ENCODE results near the gene RBPJ. TPM values are rescaled to one million over a fixed set of nuclear protein-coding genes. Genes with fewer than 3 reads are reported as not detected.

RBPJ gene
- total and polyA plus RNA-seq, 2 of the 8 experiments (the other 6 are each of a cell fraction or from before 2014, with no cell fraction given) = 65.5 to 217 TPM

GRCh38 chr4:26386386-26386785 is 65.6 kb downstream of the RBPJ start:
- Histone ChIP-seq H4K91ac (replicated peaks; ENCODE audit: insufficient read length, low read length) (no peak overlapping the region), H2BK120ac (replicated peaks; ENCODE audit: low read depth, low read length) (no peak overlapping the region), H3K18ac (ENCODE audit: extremely low read depth, low read length) (no peak overlapping the region), H2BK5ac (ENCODE audit: low read depth, low read length) (no peak overlapping the region), H2BK12ac (ENCODE audit: low read depth, low read length) (no peak overlapping the region), H3K23ac (ENCODE audit: insufficient read length) (no peak overlapping the region), H3K4me3 (ENCODE audit: extremely low read depth in 1 of 4, insufficient read depth in 2 of 4, low read depth in 3 of 4, low read length in 4 of 4) (no peak overlapping the region), H3K27ac (ENCODE audit: low read depth, low read length) (no peak overlapping the region), H3K4me2 (ENCODE audit: insufficient read depth in 1 of 2, low read depth in 2 of 2, low read length in 2 of 2) (no peak overlapping the region), H3K79me1 (ENCODE audit: low read depth, low read length) (0 out of 2 replicates have a peak, but pooled peaks cover 2% of the 10 kb centered on the region), H2BK15ac (ENCODE audit: low read length) (no peak overlapping the region), H3K56ac (replicated peaks; ENCODE audit: insufficient read length, low read depth, low read length) (no peak overlapping the region), H3K27me3 (replicated peaks in 1 of 4; ENCODE audit: control insufficient read depth in 3 of 4, extremely low read depth in 1 of 4, insufficient read depth in 3 of 4, low read length in 3 of 4) (no peaks in the 10 kb centered on the region), H4K8ac (ENCODE audit: extremely low read depth, insufficient read depth, low read length) (no peak overlapping the region), H3K14ac (ENCODE audit: insufficient read length) (no peak overlapping the region), H2AFZ (ENCODE audit: low read length) (no peak overlapping the region), H2BK20ac (ENCODE audit: low read length) (no peak overlapping the region), H3K36me3 (ENCODE audit: control insufficient read depth in 2 of 4, insufficient read depth in 4 of 4, low read length in 3 of 4) (peaks cover 0 to 32% (median 12%) of the 10 kb centered on the region in 4 experiments; a peak in 3 of 8 replicates), H3K9me3 (ENCODE audit: insufficient read depth in 2 of 2, low read depth in 1 of 2, low read length in 1 of 2) (no peaks in the 10 kb centered on the region), H3K79me2 (ENCODE audit: control insufficient read depth in 1 of 2, insufficient read depth in 2 of 2, low read length in 2 of 2) (peaks cover 4 to 83% of the 10 kb centered on the region in 2 experiments), H2AK5ac (ENCODE audit: low read depth, low read length) (no peak overlapping the region), H3K23me2 (ENCODE audit: low read depth, low read length) (no peaks in the 10 kb centered on the region), H3K4ac (replicated peaks; ENCODE audit: insufficient read length, low read depth, low read length) (no peak overlapping the region), H4K5ac (ENCODE audit: insufficient read length, low read depth, low read length) (no peak overlapping the region), H3K9ac (replicated peaks in 1 of 4; ENCODE audit: extremely low read depth in 1 of 4, low read depth in 3 of 4, low read length in 3 of 4) (no peak overlapping the region), H3K4me1 (replicated peaks in 1 of 4; ENCODE audit: control insufficient read depth in 3 of 4, insufficient read depth in 4 of 4, low read length in 3 of 4) (peaks cover 0 to 4% (median under 1%) of the 10 kb centered on the region in 4 experiments; a peak in 2 of 7 replicates), H4K20me1 (replicated peaks in 1 of 2; ENCODE audit: control insufficient read depth in 1 of 2, insufficient read depth in 2 of 2, low read length in 2 of 2) (peaks cover 2 to 3% of the 10 kb centered on the region in 2 experiments)
- WGBS, 2 experiments (ENCODE audit: extremely low coverage in 1 of 2, insufficient coverage in 1 of 2, insufficient read length in 1 of 2, insufficient replicate concordance in 2 of 2, low coverage in 1 of 2, low lambda C conversion rate in 2 of 2, missing lambda C conversion rate in 1 of 2) = 87% methylated on average over 2 of the region's 2 CpGs; no CpG with 5 or more reads in 1 of the 2 experiments
- ChIA-PET POLR2A (ENCODE audit: partially characterized antibody) (interaction anchor here (1.0 to 1.2 kb wide), 2 partner anchors 10 to 21 kb away, joined by 3 read pairs; no protein-coding TSS in a partner anchor), CTCF (ENCODE audit: partially characterized antibody) (interaction anchor here (2.8 to 4.5 kb wide), 2 partner anchors 24 to 56 kb away, joined by 8 to 19 read pairs; no protein-coding TSS in a partner anchor)
- no peak for TF ChIP-seq EP300 (IDR thresholded peaks at IDR 0.05; ENCODE audit: borderline replicate concordance in 1 of 2, low read depth in 2 of 2, low read length in 2 of 2)
- no peak for TF ChIP-seq YY1 (IDR thresholded peaks at IDR 0.05; ENCODE audit: low read depth, low read length)
- TF ChIP-seq CREB1 (IDR thresholded peaks at IDR 0.05) = no peak
- no peak for TF ChIP-seq JUN (IDR thresholded peaks at IDR 0.05; ENCODE audit: low read depth, low read length)
- no peak for TF ChIP-seq GTF2F1 (IDR thresholded peaks at IDR 0.05; ENCODE audit: borderline replicate concordance, low read depth, low read length)
- no peak for TF ChIP-seq PHF8 (conservative IDR thresholded peaks at IDR 0.05; ENCODE audit: low read depth, low read length)
- no peak for TF ChIP-seq HDAC2 (IDR thresholded peaks at IDR 0.05; ENCODE audit: borderline replicate concordance in 1 of 2, low read depth in 2 of 2, low read length in 2 of 2)
- TF ChIP-seq E2F6 (IDR thresholded peaks at IDR 0.05) = no peak
- no peak for TF ChIP-seq CBX5 (IDR thresholded peaks at IDR 0.05; ENCODE audit: low read depth, low read length)
- no peak for TF ChIP-seq SP4 (IDR thresholded peaks at IDR 0.05; ENCODE audit: low read length)
- no peak for TF ChIP-seq SRF (IDR thresholded peaks at IDR 0.05; ENCODE audit: low read depth, low read length)
- DNase-seq (ENCODE audit: low read depth in 1 of 2, low spot score in 2 of 2) (no peak), FAIRE-seq (no peak)

Data from H1 (cell line).